D721Med (cell line): ENCODE data around the gene GDF9.
"Not testable (repeated sequence)": the region's sequence is repeated elsewhere in the genome, so short reads cannot be mapped to it uniquely, and the experiment has no call there.

ENCODE experiments used
- DNase-seq: peaks from one replicate; pipeline ENCODE4 v3.0.0; 2011; ENCODE audit warnings: low spot score; ENCODE audit not compliant: insufficient read length
- FAIRE-seq: peaks from 2 replicates; lab custom pipeline; 2011; peaks lifted over from hg19 to GRCh38; lab: Jason Lieb, UNC
- CTCF ChIP-seq: IDR thresholded peaks from 2 replicates; pipeline ENCODE4 v1.5.1; 2012; ENCODE audit warnings: mild to moderate bottlenecking, control low read depth; ENCODE audit not compliant: insufficient read depth; ENCODE audit errors: missing control alignments

GDF9 gene

GRCh38 chr5:132865668-132866341 lies 464 bp downstream of the GDF9 start:
- DNase-seq (no peak), FAIRE-seq (no peak)
- TF ChIP-seq CTCF = no peak

- DNase-seq = no peak
- no peak for FAIRE-seq
- no peak for TF ChIP-seq CTCF
Observed at GRCh38 chr5:132860742-132861141, 5.5 kb downstream of the GDF9 start.

GRCh38 chr5:132859889-132860437 lies 6.3 kb downstream of the GDF9 start:
- no peak for TF ChIP-seq CTCF
- FAIRE-seq (no peak), DNase-seq (no peak)

- DNase-seq (no peak), FAIRE-seq (no peak)
- no peak for TF ChIP-seq CTCF
Observed at GRCh38 chr5:132856011-132856410, 10.3 kb downstream of the GDF9 start.

GRCh38 chr5:132854992-132855391 lies 11.3 kb downstream of the GDF9 start:
- not testable (repeated sequence) for FAIRE-seq, DNase-seq

GRCh38 chr5:132854301-132854700 lies 12.0 kb downstream of the GDF9 start:
- FAIRE-seq (no peak), DNase-seq (no peak)
- TF ChIP-seq CTCF = no peak

GRCh38 chr5:132853790-132854189 lies 12.5 kb downstream of the GDF9 start:
- DNase-seq (no peak), FAIRE-seq (no peak)
- no peak for TF ChIP-seq CTCF
